Inferior parietal cortex (tissue), 1 donor: ENCODE results near the gene ECT2L.

Source experiments
- DNase-seq: peaks from one replicate; pipeline ENCODE4 v3.0.0-alpha.2; 2016; ENCODE audit errors: extremely low spot score

The ECT2L gene

DNA sequence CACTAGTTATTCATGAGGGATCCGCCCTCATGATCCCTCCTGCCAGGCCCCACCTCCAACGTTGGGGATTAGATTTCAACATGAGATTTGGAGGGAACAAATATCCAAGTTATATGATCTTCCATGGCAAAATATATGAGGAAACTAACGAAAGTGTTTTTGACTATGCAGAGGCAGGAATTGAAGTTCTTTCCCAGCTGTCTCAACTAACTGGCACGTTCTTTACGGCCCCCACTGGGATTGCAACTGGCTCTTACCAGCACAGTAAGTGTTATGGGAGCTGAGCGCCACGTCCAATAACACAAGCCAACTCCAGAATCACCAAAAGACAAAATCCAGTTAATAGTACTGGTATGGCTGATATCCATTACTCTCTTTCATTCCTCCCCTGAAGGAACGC is 66.6 kb downstream of the ECT2L start:
- DNase-seq: no peak

DNA sequence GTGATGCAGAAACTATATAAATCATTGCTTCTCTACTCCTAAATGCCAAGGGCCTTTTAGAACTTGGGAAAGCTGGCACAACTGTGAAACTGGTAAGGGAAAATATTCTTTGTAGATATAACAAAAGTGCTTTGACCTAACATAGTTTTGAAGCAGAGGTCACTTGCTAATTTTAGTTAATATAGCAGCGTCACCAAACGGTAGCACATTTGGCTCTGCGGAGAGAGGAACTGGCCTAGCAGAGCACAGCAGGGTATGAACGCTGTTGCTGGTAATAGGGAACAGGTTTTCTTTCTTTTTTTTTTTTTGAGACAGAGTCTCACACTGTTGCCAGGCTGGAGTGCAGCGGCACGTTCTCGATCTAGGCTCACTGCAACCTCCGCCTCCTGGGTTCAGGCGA is 67.4 kb downstream of the ECT2L start:
- DNase-seq: no peak

DNA sequence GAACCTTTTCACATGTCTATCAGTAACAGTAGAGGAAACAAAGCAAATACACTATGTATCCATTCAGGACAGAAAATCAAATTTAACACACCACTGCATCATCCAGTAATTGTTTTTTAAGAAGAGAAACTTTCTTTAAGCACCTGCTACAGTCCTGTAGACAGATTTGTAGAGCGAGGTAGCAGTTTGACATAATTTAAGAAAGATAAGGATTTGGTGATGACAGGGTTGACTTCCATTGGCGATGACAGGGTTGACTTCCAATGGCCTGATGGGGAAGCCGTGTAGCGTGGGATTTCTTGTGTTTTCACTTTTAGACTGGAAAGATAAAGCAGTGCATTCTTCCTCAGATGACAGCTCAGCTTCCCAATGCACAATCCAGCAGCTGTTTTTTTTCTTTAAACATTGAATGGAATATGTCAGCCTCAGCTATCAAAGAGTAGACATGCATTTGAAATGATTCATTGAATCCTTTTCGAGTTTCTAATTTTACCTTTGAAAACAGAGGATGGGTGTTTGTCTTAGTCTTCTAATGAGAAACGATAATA is 68.5 kb downstream of the ECT2L start:
- no peak for DNase-seq

DNA sequence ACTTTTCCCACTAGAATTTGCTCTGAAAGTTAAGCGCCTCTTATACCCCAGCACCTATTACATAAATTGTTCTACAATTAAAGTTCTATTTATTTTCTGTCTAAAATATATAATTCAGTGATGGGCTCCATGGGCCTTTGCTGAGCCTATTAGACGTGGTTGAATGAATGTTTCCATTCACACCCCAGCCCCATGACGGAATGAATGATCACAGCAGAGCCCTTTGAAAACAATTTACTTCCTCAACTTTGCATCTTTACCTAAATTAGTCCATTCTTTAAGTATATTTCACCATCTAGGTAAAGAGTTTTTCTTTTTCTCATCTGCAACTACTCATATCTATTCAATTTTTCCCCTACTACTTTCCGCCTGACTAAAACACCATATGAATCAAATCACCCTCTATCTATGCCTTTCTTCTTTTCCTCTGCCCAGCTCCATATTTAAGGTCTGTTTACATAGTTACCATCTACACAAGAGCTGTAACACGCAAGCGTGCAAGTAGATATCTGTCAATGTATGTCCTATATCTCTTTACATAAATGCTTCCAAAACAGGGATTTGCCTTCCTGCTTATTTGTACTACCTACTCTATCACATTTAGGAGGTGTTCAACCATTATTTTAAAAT is 69.7 kb downstream of the ECT2L start:
- no peak for DNase-seq

DNA sequence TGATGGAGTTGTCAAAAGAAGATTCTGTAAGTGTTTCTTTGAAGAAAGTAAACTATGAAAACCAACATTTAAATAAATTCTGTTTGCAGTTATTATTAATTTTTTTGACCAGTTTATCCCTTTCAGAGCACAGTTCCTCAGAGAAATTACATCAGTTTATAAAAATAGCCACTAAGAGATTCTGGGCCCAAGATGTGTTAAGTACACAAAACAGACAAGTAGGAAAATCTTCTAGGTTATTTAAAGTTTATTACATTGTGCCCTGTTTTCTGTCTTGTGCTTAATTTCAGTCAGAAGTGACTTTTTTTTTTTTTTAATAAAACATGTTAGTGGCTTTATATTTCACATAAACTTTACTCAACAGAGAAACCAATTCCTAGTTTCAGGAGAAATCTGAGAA is 72.3 kb downstream of the ECT2L start:
- no peak for DNase-seq

DNA sequence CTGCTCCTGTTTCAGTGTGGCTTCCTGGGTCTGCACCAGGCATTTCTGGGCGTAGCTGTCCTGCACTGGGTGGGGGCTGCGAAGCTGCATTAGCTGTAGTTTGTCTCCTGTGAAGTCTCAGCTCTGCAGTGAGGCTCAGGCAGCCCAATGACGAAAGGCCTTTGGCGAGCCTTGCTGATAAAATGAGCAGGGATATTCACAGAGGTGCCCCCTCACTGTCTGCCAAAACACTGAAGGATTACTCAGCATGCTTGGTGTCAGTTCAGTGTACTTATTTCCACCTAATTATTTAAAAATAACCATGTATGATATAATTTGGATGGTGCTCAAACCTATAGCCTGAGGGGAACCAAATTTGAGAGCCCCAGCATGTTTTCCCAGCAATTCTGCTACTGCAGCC is 73.5 kb downstream of the ECT2L start:
- no peak for DNase-seq

DNA sequence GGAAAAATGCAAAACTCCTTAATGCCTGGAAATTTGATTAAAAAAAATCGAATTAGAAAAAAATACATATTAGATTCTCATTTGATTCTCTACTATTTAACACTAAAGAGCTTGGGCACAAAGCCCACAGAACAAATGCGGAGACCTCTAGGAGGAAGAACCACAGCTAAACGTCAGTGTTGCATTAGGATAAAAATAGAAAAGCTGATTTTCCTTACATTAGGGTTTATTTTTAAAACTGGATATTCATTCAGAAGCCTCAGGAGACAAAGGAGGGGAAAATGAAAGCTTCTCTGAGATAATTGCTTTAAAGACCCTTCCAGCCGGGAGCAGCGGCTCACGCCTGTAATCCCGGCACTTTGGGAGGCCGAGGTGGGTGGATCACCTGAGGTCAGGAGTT is 77.3 kb downstream of the ECT2L start:
- no peak for DNase-seq

DNA sequence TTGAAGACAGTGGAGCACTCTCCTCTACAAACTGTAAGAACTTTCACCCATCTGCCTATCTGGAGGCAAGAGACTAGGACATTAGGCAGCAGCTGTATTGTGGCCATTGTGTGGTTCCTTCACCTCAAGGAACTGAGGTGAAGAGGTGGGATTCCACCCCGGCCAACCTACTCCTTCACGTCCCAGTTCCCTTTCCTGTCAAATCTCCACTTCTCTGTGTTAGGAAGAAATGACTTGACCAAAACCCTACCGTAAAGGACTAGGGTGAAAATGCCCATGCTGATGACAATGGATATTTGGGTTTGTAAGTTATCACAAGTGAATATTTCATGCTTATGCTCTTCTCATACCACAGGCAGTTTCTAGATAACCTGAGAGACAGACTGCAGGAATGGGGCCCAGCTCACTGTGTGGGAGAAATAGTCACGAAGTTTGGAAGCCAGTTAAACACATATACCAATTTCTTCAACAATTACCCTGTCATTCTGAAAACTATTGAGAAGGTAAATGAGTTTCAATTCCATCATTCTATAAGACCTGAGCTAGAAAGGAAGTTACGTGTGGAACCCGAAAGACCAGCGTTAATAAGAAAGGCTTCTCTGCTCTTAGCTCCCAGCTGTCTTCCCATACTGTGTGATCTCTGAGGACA is 86.6 kb downstream of the ECT2L start:
- no peak for DNase-seq

DNA sequence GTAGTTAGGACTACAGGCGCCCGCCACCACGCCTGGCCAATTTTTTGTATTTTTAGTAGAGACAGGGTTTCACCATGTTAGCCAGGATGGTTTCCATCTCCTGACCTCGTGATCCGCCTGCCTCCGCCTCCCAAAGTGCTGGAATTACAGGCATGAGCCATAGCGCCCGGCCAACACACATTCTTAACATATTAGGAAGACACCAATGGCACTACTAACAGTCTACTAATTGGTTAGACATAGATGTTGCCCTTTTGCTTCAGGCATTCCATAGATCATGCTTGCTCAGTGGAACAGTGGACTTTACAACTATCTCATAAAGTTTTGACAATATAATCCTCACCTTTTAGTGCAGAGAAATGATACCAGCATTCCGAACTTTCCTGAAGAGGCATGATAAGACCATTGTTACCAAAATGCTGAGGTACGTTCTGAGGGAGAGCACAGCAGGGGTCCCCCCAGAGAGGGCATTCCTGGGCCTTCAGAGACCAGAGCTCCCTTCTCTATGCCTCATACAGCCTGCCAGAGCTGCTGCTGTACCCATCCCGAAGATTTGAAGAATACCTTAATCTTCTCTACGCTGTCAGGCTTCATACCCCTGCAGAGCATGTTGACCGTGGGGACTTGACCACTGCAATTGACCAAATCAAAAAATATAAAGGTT is 89.4 kb downstream of the ECT2L start:
- DNase-seq: no peak

DNA sequence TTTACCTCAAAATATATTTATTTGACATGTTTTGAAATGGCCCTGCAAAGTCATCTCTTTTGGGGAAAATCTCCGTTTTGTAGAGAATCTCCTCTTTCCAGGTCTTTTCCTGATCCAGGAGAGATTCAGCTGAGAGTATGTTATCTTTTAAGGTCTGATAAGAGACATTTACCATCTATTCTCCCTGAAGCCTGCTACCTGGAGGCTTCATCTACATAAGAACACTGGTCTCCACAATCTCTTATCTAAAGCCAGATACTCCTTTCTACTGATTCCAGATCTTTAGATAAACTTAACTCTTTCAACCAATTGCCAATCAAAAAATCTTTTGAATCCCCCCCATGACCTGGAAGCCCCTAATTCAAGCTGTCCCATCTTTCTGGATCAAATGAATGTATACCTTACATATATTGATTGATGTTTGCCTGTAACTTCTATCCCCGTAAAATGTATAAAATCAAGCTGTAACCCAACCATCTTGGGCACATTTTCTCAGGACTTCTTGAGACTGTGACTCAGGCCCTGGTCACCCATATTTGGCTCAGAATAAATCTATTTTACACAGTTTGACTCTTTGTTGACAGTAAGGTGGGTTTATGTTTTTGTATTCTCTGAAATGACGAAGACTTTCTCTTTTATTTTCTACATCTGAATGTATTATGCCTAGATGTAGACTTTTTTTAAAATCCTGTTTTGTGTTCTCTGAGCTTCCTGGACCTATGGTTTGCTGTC is 95.5 kb downstream of the ECT2L start:
- no peak for DNase-seq

DNA sequence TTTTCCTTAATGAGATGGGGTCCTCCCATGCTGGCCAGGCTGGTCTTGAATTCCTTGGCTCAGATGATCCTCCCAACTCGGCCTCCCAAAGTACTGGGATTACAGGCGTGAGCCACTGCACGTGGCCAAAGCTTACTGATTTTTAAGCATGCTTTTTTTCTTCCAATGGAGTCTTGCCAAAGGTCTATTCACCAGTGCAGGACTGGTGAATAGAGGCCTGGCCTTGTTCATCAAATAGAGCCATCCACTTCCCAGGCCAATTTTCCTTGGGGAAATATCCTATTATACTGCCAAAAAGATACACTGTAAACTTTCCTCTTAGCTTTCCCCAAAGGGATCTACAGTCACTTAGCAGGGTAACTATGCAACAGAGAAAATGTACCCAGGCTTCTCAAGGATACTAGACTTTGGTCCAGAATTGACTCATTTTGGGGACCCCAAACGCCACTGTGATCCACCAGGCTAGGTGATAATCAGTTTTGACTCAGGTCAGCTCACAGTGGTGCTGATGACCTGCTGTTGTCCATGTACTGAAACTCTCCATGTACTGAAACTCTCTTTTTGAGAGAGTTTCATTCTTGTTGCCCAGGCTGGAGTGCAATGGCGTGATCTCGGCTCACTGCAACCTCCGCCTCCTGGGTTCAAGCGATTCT is 100.3 kb downstream of the ECT2L start:
- no peak for DNase-seq

DNA sequence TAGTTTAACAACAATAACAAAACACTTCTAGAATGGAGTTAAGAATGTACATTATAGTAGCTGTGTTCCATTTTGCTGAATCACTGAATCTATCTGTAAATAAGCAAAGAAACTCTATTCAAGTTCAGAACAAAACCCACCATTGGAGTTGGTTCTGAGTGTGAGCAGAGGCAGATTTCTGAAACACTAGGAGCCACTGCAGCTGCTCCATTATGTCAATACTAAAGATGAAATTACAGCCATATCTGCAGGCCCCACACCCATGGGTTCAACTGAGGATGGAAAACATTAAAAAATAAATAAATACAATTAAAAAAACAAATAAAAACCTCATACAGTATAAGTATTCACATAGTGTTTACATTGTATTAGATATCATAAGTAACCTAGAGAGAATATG is 101.1 kb downstream of the ECT2L start:
- DNase-seq: no peak

DNA sequence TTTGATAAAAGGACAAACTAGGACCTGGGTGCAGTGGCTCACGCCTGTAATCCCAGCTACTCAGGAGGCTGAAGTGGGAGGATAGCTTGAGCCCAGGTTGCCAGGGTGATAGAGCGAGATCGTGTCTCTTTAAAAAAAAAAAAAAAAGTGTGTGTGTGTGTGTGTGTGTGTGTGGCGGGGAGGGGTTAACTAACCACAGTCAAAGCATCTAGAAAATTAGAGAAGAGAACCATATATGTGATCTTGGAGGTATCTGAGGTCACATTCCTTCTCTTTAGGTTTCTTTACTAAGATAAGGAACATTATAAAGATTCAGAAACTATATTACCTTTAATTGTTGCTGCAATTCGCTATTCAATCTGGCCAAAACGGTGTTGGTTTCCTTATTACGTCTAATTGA is 111.3 kb downstream of the ECT2L start:
- DNase-seq: no peak

DNA sequence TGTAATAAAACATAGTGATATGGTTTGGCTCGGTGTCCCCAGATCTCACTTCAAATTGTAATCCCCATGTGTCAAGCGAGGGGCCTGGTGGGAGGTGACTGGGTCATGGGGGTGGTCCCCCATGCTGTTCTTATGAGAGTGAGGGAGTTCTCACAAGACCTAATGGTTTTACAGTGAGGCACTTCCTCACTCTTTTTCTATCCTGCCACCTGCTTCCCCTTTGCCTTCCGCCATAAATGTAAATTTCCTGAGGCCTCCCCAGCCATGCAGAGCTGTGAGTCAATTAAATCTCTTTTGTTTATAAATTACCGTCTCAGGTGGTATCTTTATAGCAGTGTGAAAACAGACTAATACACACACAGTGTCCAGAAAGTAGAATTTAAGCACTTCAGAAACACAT is 113.6 kb downstream of the ECT2L start:
- no peak for DNase-seq

DNA sequence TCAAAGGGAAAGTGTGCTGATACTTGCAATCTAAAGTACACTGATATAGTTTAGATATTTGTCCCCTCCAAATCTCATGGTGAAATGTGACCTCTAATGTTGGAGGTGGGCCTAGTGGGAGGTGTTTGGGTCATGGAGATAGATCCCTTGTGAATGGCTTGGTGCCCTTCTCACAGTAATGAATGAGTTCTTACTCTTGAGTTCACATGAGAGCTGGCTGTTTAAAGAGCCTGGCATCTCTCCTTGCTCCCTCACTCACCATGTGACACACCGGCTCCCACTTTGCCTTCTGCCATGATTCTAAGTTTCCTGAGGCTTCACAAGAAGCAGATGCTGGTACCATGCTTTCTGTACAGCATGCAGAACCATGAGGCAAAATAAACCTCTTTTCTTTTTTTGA is 114.1 kb downstream of the ECT2L start:
- no peak for DNase-seq

DNA sequence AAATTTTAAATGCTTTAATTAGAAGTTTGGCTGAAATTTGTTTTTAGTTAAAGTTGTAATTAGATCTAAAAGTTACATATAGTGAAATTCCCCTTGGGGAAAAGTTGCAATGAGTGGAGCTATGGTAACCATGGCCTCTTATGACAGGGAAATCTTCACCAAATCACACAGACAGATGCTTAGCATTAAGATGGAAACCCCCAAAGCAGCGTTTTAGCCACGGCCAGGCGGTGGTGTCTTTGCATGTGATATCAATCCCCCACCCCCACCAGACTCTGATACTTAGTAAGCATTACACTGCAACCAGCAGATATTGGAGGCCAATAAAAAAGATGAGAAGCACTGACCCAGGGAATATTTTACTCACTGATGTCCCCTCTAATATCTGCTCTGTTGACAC is 116.4 kb downstream of the ECT2L start:
- DNase-seq: no peak

DNA sequence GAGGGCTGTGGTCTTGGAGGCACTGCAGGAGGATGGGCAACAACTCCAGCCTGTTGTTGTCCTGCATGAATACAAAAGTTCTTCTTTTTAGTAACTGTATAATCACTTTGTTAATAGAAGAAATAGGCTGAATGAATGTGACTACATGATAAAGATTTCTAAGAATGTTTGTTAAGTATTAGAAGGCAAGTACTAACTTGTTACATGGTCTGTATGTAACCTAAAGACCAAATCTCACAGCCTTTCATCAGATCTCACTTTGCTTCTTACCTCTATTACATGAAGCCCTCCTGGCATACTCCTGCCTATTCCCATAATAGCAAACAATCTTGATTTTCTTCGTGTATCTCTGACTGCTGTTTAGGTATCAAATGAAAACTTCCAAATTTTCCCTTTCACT is 118.8 kb downstream of the ECT2L start:
- no peak for DNase-seq

DNA sequence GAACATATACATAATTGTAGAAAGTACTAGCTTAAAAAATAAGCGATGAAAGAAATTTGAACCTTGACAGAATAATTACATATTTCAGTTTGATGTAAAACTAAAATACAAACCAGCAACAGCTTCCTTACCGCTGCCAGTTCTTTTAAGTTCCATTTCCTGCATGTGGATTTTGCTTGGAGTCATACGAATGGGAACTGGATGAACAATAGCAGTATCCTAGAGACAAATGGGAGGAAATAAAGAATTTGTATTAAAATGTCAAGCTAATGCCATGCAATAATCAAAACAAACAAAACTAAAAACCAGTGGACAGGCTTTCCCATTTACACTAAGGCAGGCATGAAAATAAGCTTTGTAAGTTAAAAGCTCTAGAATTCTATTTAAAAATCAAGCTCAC is 125.0 kb downstream of the ECT2L start:
- no peak for DNase-seq

DNA sequence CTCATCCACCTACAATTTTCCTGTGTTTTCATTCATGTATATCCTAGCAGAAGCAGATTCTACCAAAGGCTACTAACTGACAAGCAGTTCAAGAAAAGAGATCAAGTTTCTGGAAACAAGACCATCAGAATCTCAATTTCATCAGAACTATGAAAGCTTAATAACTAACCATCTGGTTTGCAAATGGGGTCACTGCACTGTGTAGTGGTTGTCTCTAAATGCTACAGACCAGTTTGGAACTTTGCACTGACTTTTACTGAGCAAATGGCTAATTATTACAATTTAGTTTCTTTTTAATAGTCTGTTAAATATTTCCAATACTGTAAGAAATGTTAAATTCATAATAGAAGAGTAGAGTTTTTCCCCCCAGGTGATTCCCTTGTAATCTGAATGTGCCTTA is 127.7 kb downstream of the ECT2L start:
- no peak for DNase-seq

DNA sequence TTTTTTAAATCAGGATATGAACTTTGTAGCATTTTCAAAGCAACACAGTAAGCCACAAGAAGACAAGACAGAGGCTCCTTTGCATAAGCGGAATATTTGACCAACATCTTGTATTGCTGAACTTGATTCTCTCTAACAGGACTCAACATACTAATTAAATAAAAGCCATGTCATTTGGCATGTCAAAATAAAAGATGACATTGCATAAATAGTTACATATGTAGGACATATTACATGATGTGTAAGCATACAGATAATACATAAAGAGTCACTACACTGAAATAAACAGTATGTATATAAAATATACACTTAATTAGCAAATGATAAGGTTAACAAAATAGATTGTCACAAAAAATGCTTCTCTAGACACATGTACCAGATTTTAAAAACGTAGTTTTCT is 129.9 kb downstream of the ECT2L start:
- no peak for DNase-seq

DNA sequence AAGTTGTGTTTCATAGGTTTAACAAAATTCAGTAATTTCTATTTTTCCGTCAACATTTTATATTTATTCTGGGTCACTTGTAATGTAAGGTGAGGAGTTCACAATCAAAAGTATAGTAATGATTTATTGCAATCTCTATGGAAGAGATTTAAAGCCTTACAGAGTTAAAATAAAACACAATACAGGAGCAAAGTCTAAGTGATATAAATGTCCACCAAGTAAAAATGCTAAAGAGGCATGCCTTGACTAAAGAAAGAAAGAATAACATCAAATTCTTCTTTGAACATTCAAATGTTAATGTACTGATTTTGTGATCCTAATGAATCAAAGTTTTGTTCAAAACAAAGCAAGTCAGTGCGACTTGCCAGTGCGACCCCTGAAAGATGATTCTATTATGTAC is 130.7 kb downstream of the ECT2L start:
- DNase-seq: no peak

DNA sequence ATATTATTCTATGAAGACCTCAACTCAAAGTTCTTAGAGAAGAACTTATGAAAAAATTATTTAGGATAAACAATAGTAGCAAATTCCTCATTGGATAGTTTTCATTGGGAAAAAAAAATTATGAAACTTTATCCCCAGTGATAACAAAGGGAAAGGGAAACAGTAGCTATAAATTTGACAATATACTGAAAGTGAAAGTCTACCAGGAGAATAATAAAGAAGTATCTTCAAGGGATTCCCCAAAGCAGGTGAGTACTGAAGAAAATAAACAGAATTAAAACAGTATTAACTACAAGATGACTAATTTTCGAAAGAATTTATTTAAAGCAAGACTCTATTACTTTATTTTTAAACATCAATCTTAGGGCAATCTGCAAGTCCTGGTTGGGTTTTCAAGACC is 135.8 kb downstream of the ECT2L start:
- DNase-seq: no peak
